Measurements from ENCODE around the gene TXNL4B. TPM values are rescaled to one million over a fixed set of nuclear protein-coding genes. Genes with fewer than 3 reads are reported as not detected.

Gene TXNL4B
- 15.6 and 16.6 TPM in 2 replicates for total RNA-seq
- long read RNA-seq, transcript TXNL4B-201 (4 exons, 2,556 nt): major isoform, 36 of 46 reads
- long read RNA-seq, partial matches to known transcripts: 3 of 46 reads
- long read RNA-seq, other reads (novel, unspliced or antisense): 6 of 46 reads

- no peaks in the 10 kb centered on the region for H3K27me3 Mint-ChIP-seq
- peak within 1 kb of the TSS; percentile 98 for H3K27ac Mint-ChIP-seq
- peak; percentile 77 for DNase-seq (ENCODE audit: low spot score, unreplicated experiment)
- peaks cover 17% of the 10 kb centered on the region for H3K36me3 Mint-ChIP-seq (ENCODE audit: insufficient read depth)
- peaks cover 21% of the 10 kb centered on the region for H3K4me1 Mint-ChIP-seq (ENCODE audit: low read depth)
- TF ChIP-seq CTCF (IDR thresholded peaks at IDR 0.05; ENCODE audit: unreplicated experiment): no peak
- peak within 1 kb of the TSS; percentile 98 for H3K4me3 Mint-ChIP-seq (ENCODE audit: low read depth)
- H3K9me3 Mint-ChIP-seq (ENCODE audit: low read depth): no peaks in the 10 kb centered on the region
Observed at GRCh38 chr16:72093448-72094265, at the start of gene TXNL4B, which contains the start of gene DHX38. TSS of gene TXNL4B (minus strand) at chr16:72093620. CDS start at chr16:72090749, 2,871 bp downstream. TSS of gene DHX38 (plus strand) at chr16:72093847. CDS start at chr16:72096158, 2,311 bp downstream.

- H3K9me3 Mint-ChIP-seq (ENCODE audit: low read depth): peaks cover under 1% of the 10 kb centered on the region
- H3K4me3 Mint-ChIP-seq (ENCODE audit: low read depth): no peak overlapping the region
- no peak overlapping the region for H3K27ac Mint-ChIP-seq
- no peak for DNase-seq (ENCODE audit: low spot score, unreplicated experiment)
- peaks cover 2% of the 10 kb centered on the region for H3K36me3 Mint-ChIP-seq (ENCODE audit: insufficient read depth)
- no peaks in the 10 kb centered on the region for H3K27me3 Mint-ChIP-seq
- TF ChIP-seq CTCF (IDR thresholded peaks at IDR 0.05; ENCODE audit: unreplicated experiment): no peak
- H3K4me1 Mint-ChIP-seq (ENCODE audit: low read depth): no peaks in the 10 kb centered on the region
Observed at GRCh38 chr16:72142476-72142875, 49.1 kb upstream of the TXNL4B start.

GRCh38 chr16:72139908-72140307 lies 46.5 kb upstream of the TXNL4B start:
- Mint-ChIP-seq H3K4me1 (ENCODE audit: low read depth) (no peaks in the 10 kb centered on the region), H3K9me3 (ENCODE audit: low read depth) (no peaks in the 10 kb centered on the region), H3K27me3 (no peaks in the 10 kb centered on the region), H3K27ac (no peak overlapping the region), H3K4me3 (ENCODE audit: low read depth) (no peak overlapping the region), H3K36me3 (ENCODE audit: insufficient read depth) (peaks cover 2% of the 10 kb centered on the region)
- no peak for TF ChIP-seq CTCF (IDR thresholded peaks at IDR 0.05; ENCODE audit: unreplicated experiment)
- no peak for DNase-seq (ENCODE audit: low spot score, unreplicated experiment)

GRCh38 chr16:72138064-72138572 lies 44.7 kb upstream of the TXNL4B start:
- DNase-seq (ENCODE audit: low spot score, unreplicated experiment): no peak

More at GRCh38 chr16:72138064-72138572, 44.7 kb upstream of the TXNL4B start:
- TF ChIP-seq CTCF (IDR thresholded peaks at IDR 0.05; ENCODE audit: unreplicated experiment): no peak
- Mint-ChIP-seq H3K9me3 (ENCODE audit: low read depth) (no peaks in the 10 kb centered on the region), H3K27ac (no peak overlapping the region), H3K4me1 (ENCODE audit: low read depth) (no peaks in the 10 kb centered on the region), H3K27me3 (no peaks in the 10 kb centered on the region), H3K36me3 (ENCODE audit: insufficient read depth) (peaks cover 1% of the 10 kb centered on the region), H3K4me3 (ENCODE audit: low read depth) (no peak overlapping the region)
